SH-SY5Y (cell line): Measurements from ENCODE around the gene TES.

Experiments used
- GATA2 ChIP-seq: IDR thresholded peaks from 2 replicates; pipeline ENCODE4 v1.6.1; 2011; ENCODE audit warnings: mild to moderate bottlenecking, low read depth, low read length
- GATA3 ChIP-seq: IDR thresholded peaks from 2 replicates; pipeline ENCODE4 v1.6.1; 2011; ENCODE audit warnings: low read depth, mild to moderate bottlenecking, low read length, moderate library complexity

DNA sequence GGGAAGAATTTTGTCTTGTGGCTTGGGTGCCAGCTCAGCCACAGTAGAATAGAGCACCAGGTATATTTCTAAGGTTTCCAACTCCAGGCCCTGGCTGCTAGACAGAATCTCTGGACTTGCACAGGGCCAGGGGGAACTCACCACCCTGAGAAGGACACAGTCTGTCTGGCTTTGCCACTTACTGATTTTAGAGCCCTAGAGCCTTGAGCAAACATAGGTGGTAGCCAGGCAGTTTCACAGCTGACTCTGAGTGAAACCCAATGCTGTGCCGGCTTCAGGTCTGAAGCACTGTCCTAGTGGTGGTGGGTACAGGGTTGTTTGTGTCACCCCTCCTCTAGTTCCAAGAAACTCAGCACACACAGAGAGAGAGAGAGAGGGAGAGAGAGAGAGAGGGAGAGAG is 81.6 kb downstream of the TES start:
- no peak for TF ChIP-seq GATA3
- no peak for TF ChIP-seq GATA2
